Suprapubic skin (tissue), 4 donors: Measurements from ENCODE around the gene NSMCE3.

ENCODE experiments used
- CTCF ChIP-seq, 2 donors: fragments of 200-600 bp in 1 of 2; fragments of 450-650 bp in 1 of 2; sonication (generic) in 1 of 2; IDR thresholded peaks; one replicate each; pipeline ENCODE4 v1.5.1; 2016 to 2019; ENCODE audit warnings: antibody characterized with exemption in 2 of 2, mild to moderate bottlenecking in 1 of 2, moderate library complexity in 1 of 2
- EP300 ChIP-seq: sonication (generic); formaldehyde crosslinking; IDR thresholded peaks from one replicate; pipeline ENCODE4 v1.6.1; 2017; ENCODE audit warnings: antibody characterized with exemption
- POLR2A ChIP-seq, 2 donors: fragments of 450-650 bp; IDR thresholded peaks; one replicate each; pipeline ENCODE4 v1.6.1; 2017; ENCODE audit warnings: antibody characterized with exemption in 2 of 2, mild to moderate bottlenecking in 2 of 2, moderate library complexity in 2 of 2
- POLR2AphosphoS5 ChIP-seq, 3 donors: sonication (generic); formaldehyde crosslinking; IDR thresholded peaks; one replicate each; pipeline ENCODE4 v1.6.1; 2017; ENCODE audit warnings: antibody characterized with exemption in 3 of 3

- no peak for TF ChIP-seq POLR2AphosphoS5 (IDR thresholded peaks at IDR 0.05)
- TF ChIP-seq CTCF (IDR thresholded peaks at IDR 0.05): no peak
- TF ChIP-seq POLR2A (IDR thresholded peaks at IDR 0.05): no peak
- no peak for TF ChIP-seq EP300
These were observed 47.3 kb downstream of the NSMCE3 start for GRCh38 chr15:29222129-29222853.
